Esophagus muscularis mucosa (tissue), 4 donors: ENCODE measurements around the gene DKK2. TPM values are rescaled to one million over a fixed set of nuclear protein-coding genes. Genes with fewer than 3 reads are reported as not detected.

Experiments
- DNase-seq: peaks from one replicate; pipeline ENCODE4 v3.0.0-alpha.2; 2017; ENCODE audit errors: extremely low spot score
- H3K27ac ChIP-seq, 4 donors: fragments of 200-600 bp; sonication (generic); replicated peaks in 1 of 4; 1 replicate in 3 of 4; 2 replicates in 1 of 4; pipeline ENCODE4 v1.5.1; 2016 to 2019; ENCODE audit warnings: mild to moderate bottlenecking in 1 of 4
- H3K27me3 ChIP-seq, 4 donors: fragments of 200-600 bp; sonication (generic); one replicate each; pipeline versions ENCODE4 v1.5.1 to v1.6.0; 2016 to 2019
- H3K36me3 ChIP-seq, 4 donors: fragments of 200-600 bp; sonication (generic); one replicate each; pipeline ENCODE4 v1.5.1; 2016 to 2019
- H3K4me1 ChIP-seq, 4 donors: fragments of 200-600 bp; sonication (generic); one replicate each; pipeline ENCODE4 v1.5.1; 2016 to 2019
- H3K4me3 ChIP-seq, 4 donors: fragments of 200-600 bp; sonication (generic); 1 replicate in 2 of 4; 2 replicates in 2 of 4; pipeline ENCODE4 v1.5.1; 2016 to 2019; ENCODE audit warnings: mild to moderate bottlenecking in 4 of 4, moderate library complexity in 1 of 4
- H3K9me3 ChIP-seq, 4 donors: fragments of 200-600 bp; sonication (generic); 1 replicate in 3 of 4; 2 replicates in 1 of 4; pipeline ENCODE4 v1.5.1; 2016 to 2019
- CTCF ChIP-seq, 3 experiments: fragments of 200-600 bp in 2 of 3; fragments of 450-650 bp in 1 of 3; sonication (generic) in 2 of 3; IDR thresholded peaks; one replicate each; pipeline ENCODE4 v1.5.1; 2017 to 2019; ENCODE audit warnings: antibody characterized with exemption in 3 of 3, mild to moderate bottlenecking in 2 of 3, moderate library complexity in 1 of 3
- EP300 ChIP-seq: sonication (generic); formaldehyde crosslinking; IDR thresholded peaks from one replicate; pipeline ENCODE4 v1.6.1; 2017; ENCODE audit warnings: antibody characterized with exemption
- POLR2A ChIP-seq: fragments of 450-650 bp; IDR thresholded peaks from one replicate; pipeline ENCODE4 v1.6.1; 2017; ENCODE audit warnings: antibody characterized with exemption, moderate library complexity, mild to moderate bottlenecking, low read depth
- POLR2AphosphoS5 ChIP-seq, 2 donors: sonication (generic); formaldehyde crosslinking; IDR thresholded peaks; one replicate each; pipeline ENCODE4 v1.6.1; 2017; ENCODE audit warnings: antibody characterized with exemption in 2 of 2
- WGBS: methylation state at CpG from one replicate; pipeline ENCODE4 v1.1.5; 2018; 5-methylcytosine and 5-hydroxymethylcytosine counted together
- intact Hi-C: fragments of 100-400 bp; cut with DNase I; formaldehyde crosslinking; loops from one replicate; pipeline ENCODE4 v1.15.1; 2023
- total RNA-seq, 4 donors: library from RNA; depleted of rRNA; stranded (reverse); fragments of >200 nt; gene quantifications; one replicate each; pipeline versions ENCODE4 v1.1.0 to v1.2.1, GENCODE V29; 2016

Gene DKK2
- total RNA-seq, 4 donors from 2014 or later: 0.52 to 1.8 (median 0.70) TPM

- H3K9me3 ChIP-seq: peaks cover 0 to 5% (median 2%) of the 10 kb centered on the region in 4 donors
- no peak for TF ChIP-seq CTCF (IDR thresholded peaks at IDR 0.05)
- TF ChIP-seq EP300: no peak
- TF ChIP-seq POLR2A: no peak
- TF ChIP-seq POLR2AphosphoS5 (IDR thresholded peaks at IDR 0.05): no peak
- 84% methylated on average over 3 of the region's 3 CpGs for WGBS
- no peaks in the 10 kb centered on the region for H3K36me3 ChIP-seq
- H3K27me3 ChIP-seq: no peaks in the 10 kb centered on the region
- no peak overlapping the region for H3K4me3 ChIP-seq
- H3K4me1 ChIP-seq: no peaks in the 10 kb centered on the region
- intact Hi-C loops: no loop called here
- H3K27ac ChIP-seq: no peak overlapping the region
- no peak for DNase-seq
These were observed 142.2 kb downstream of the DKK2 start for GRCh38 chr4:106893903-106894302.

GRCh38 chr4:106893395-106893881 is 142.7 kb downstream of the DKK2 start:
- peaks cover 0 to 5% (median 2%) of the 10 kb centered on the region in 4 donors for H3K9me3 ChIP-seq
- intact Hi-C loops: no loop called here
- H3K4me1 ChIP-seq: no peaks in the 10 kb centered on the region
- DNase-seq: no peak
- no peak overlapping the region for H3K27ac ChIP-seq
- no peaks in the 10 kb centered on the region for H3K27me3 ChIP-seq
- 91% methylated on average over 8 of the region's 8 CpGs for WGBS
- no peaks in the 10 kb centered on the region for H3K36me3 ChIP-seq
- H3K4me3 ChIP-seq: no peak overlapping the region
- TF ChIP-seq CTCF (IDR thresholded peaks at IDR 0.05) (no peak), EP300 (no peak), POLR2A (no peak), POLR2AphosphoS5 (IDR thresholded peaks at IDR 0.05) (no peak)

GRCh38 chr4:106892786-106893185 is 143.3 kb downstream of the DKK2 start:
- Histone ChIP-seq H3K9me3 (peaks cover 0 to 5% (median 2%) of the 10 kb centered on the region in 4 donors), H3K27me3 (no peaks in the 10 kb centered on the region), H3K4me3 (no peak overlapping the region), H3K36me3 (no peaks in the 10 kb centered on the region), H3K4me1 (no peaks in the 10 kb centered on the region), H3K27ac (no peak overlapping the region)
- TF ChIP-seq POLR2A (no peak), CTCF (IDR thresholded peaks at IDR 0.05) (no peak), EP300 (no peak), POLR2AphosphoS5 (IDR thresholded peaks at IDR 0.05) (no peak)
- intact Hi-C loops: no loop called here
- no CpG with 5 or more reads among the region's 6 CpGs for WGBS
- no peak for DNase-seq

- 67% methylated on average over 7 of the region's 7 CpGs for WGBS
- intact Hi-C loops: no loop called here
- Histone ChIP-seq H3K27ac (no peak overlapping the region), H3K36me3 (no peaks in the 10 kb centered on the region), H3K9me3 (no peaks in the 10 kb centered on the region), H3K4me3 (no peak overlapping the region), H3K4me1 (no peaks in the 10 kb centered on the region), H3K27me3 (no peaks in the 10 kb centered on the region)
- TF ChIP-seq EP300 (no peak), POLR2AphosphoS5 (IDR thresholded peaks at IDR 0.05) (no peak), POLR2A (no peak), CTCF (IDR thresholded peaks at IDR 0.05) (no peak)
- DNase-seq: no peak
These were observed 160.8 kb downstream of the DKK2 start for GRCh38 chr4:106875340-106875739.
